H1 (cell line): ENCODE data around the gene OR2J1. TPM values are rescaled to one million over a fixed set of nuclear protein-coding genes. Genes with fewer than 3 reads are reported as not detected.

Experiments used
- CTCF ChIA-PET: fragments of 300-600 bp; sonication (Branson Sonifier 250); formaldehyde crosslinking; loops from one replicate; lab custom pipeline; 2021; ENCODE audit not compliant: partially characterized antibody; lab: Charles Lee
- POLR2A ChIA-PET: fragments of 300-600 bp; sonication (Branson Sonifier 250); formaldehyde crosslinking; loops from one replicate; lab custom pipeline; 2021; ENCODE audit warnings: inconsistent platforms; ENCODE audit not compliant: partially characterized antibody; lab: Charles Lee
- DNase-seq, 2 experiments: peaks; one replicate each; pipeline versions ENCODE4 v3.0.0 to v3.0.0-alpha.2; 2010 to 2022; ENCODE audit warnings: low spot score in 2 of 2, low read depth in 1 of 2, mixed read lengths in 1 of 2
- FAIRE-seq: peaks from 2 replicates; lab custom pipeline; 2011; peaks lifted over from hg19 to GRCh38; lab: Jason Lieb, UNC
- H2AFZ ChIP-seq: 2 replicates; pipeline ENCODE4 v1.8.1; 2012; ENCODE audit warnings: low read length, inconsistent platforms
- H2AK5ac ChIP-seq: 2 replicates; pipeline ENCODE4 v1.6.1; 2013; ENCODE audit warnings: low read depth, low read length
- H2BK120ac ChIP-seq: replicated peaks from 2 replicates; pipeline ENCODE3; 2013; ENCODE audit warnings: low read depth, low read length, inconsistent platforms
- H2BK12ac ChIP-seq: 2 replicates; pipeline ENCODE4 v1.6.1; 2013; ENCODE audit warnings: low read depth, low read length
- H2BK15ac ChIP-seq: 2 replicates; pipeline ENCODE4 v1.6.1; 2013; ENCODE audit warnings: low read length
- H2BK20ac ChIP-seq: 2 replicates; pipeline ENCODE4 v1.6.1; 2013; ENCODE audit warnings: low read length
- H2BK5ac ChIP-seq: 2 replicates; pipeline ENCODE4 v1.6.1; 2013; ENCODE audit warnings: low read depth, low read length
- H3K14ac ChIP-seq: 2 replicates; pipeline ENCODE4 v1.6.1; 2013; ENCODE audit warnings: inconsistent platforms; ENCODE audit not compliant: insufficient read length
- H3K18ac ChIP-seq: 2 replicates; pipeline ENCODE4 v1.6.1; 2013; ENCODE audit warnings: low read length; ENCODE audit errors: extremely low read depth
- H3K23ac ChIP-seq: 2 replicates; pipeline ENCODE4 v1.6.1; 2013; ENCODE audit warnings: inconsistent platforms; ENCODE audit not compliant: insufficient read length
- H3K23me2 ChIP-seq: 2 replicates; pipeline ENCODE4 v1.6.1; 2013; ENCODE audit warnings: low read depth, low read length
- H3K27ac ChIP-seq: 2 replicates; pipeline ENCODE4 v1.6.1; 2011; ENCODE audit warnings: low read depth, low read length, inconsistent platforms
- H3K27me3 ChIP-seq, 4 experiments: replicated peaks in 1 of 4; 1 replicate in 1 of 4; 2 replicates in 3 of 4; pipeline versions ENCODE4 v1.6.1 to v1.8.1; 2011 to 2013; ENCODE audit warnings: low read length in 3 of 4, mild to moderate bottlenecking in 3 of 4, inconsistent platforms in 2 of 4, mixed read lengths in 2 of 4, moderate library complexity in 1 of 4; ENCODE audit not compliant: control insufficient read depth in 3 of 4, insufficient read depth in 3 of 4; ENCODE audit errors: extremely low read depth in 1 of 4
- H3K36me3 ChIP-seq, 4 experiments: 2 replicates each; pipeline versions ENCODE4 v1.6.1 to v1.8.1; 2011 to 2013; ENCODE audit warnings: mild to moderate bottlenecking in 4 of 4, low read length in 3 of 4, moderate library complexity in 2 of 4, control low read depth in 1 of 4, inconsistent platforms in 1 of 4; ENCODE audit not compliant: insufficient read depth in 4 of 4, control insufficient read depth in 2 of 4
- H3K4ac ChIP-seq: replicated peaks from 2 replicates; pipeline ENCODE3; 2013; ENCODE audit warnings: low read length, low read depth, mixed read lengths, inconsistent platforms; ENCODE audit not compliant: insufficient read length
- H3K4me1 ChIP-seq, 4 experiments: replicated peaks in 1 of 4; 1 replicate in 1 of 4; 2 replicates in 3 of 4; pipeline versions ENCODE4 v1.6.1 to v1.8.1; 2011 to 2013; ENCODE audit warnings: low read length in 3 of 4, inconsistent platforms in 2 of 4, mixed read lengths in 1 of 4; ENCODE audit not compliant: insufficient read depth in 4 of 4, control insufficient read depth in 3 of 4
- H3K4me2 ChIP-seq, 2 experiments: 2 replicates each; pipeline versions ENCODE4 v1.6.1 to v1.8.1; 2011 to 2013; ENCODE audit warnings: low read depth in 2 of 2, low read length in 2 of 2, control low read depth in 1 of 2, inconsistent platforms in 1 of 2, mild to moderate bottlenecking in 1 of 2; ENCODE audit not compliant: insufficient read depth in 1 of 2
- H3K4me3 ChIP-seq, 4 experiments: fragments of 200-600, 300-600 bp in 1 of 4; sonication (generic), shearing (Covaris generic), sonication (Bioruptor Twin) in 1 of 4; 2 replicates each; pipeline versions ENCODE4 v1.5.1 to v1.8.1; 2011 to 2016; ENCODE audit warnings: low read length in 4 of 4, low read depth in 3 of 4, control low read depth in 2 of 4, inconsistent platforms in 2 of 4, mild to moderate bottlenecking in 2 of 4, mixed read lengths in 1 of 4, moderate library complexity in 1 of 4; ENCODE audit not compliant: insufficient read depth in 2 of 4; ENCODE audit errors: extremely low read depth in 1 of 4
- H3K56ac ChIP-seq: replicated peaks from 2 replicates; pipeline ENCODE3; 2013; ENCODE audit warnings: low read depth, mild to moderate bottlenecking, mixed read lengths, low read length, inconsistent platforms; ENCODE audit not compliant: insufficient read length
- H3K79me1 ChIP-seq: 2 replicates; pipeline ENCODE4 v1.6.1; 2013; ENCODE audit warnings: low read depth, low read length, control low read depth
- H3K79me2 ChIP-seq, 2 experiments: 2 replicates each; pipeline versions ENCODE4 v1.6.1 to v1.8.1; 2012 to 2013; ENCODE audit warnings: low read length in 2 of 2, mild to moderate bottlenecking in 2 of 2, inconsistent platforms in 1 of 2; ENCODE audit not compliant: insufficient read depth in 2 of 2, control insufficient read depth in 1 of 2
- H3K9ac ChIP-seq, 4 experiments: replicated peaks in 1 of 4; 1 replicate in 1 of 4; 2 replicates in 3 of 4; pipeline versions ENCODE4 v1.6.1 to v1.8.1; 2011 to 2013; ENCODE audit warnings: low read depth in 3 of 4, low read length in 3 of 4, control low read depth in 2 of 4, mild to moderate bottlenecking in 2 of 4, moderate library complexity in 2 of 4, inconsistent platforms in 1 of 4; ENCODE audit errors: extremely low read depth in 1 of 4
- H3K9me3 ChIP-seq, 2 experiments: 2 replicates each; pipeline versions ENCODE4 v1.6.1 to v1.8.1; 2012 to 2013; ENCODE audit warnings: mild to moderate bottlenecking in 2 of 2, moderate library complexity in 2 of 2, control low read depth in 1 of 2, inconsistent platforms in 1 of 2, low read depth in 1 of 2, low read length in 1 of 2, mixed read lengths in 1 of 2; ENCODE audit not compliant: insufficient read depth in 2 of 2
- H4K20me1 ChIP-seq, 2 experiments: replicated peaks in 1 of 2; 2 replicates each; pipeline versions ENCODE3 to v1.8.1; 2011 to 2013; ENCODE audit warnings: inconsistent platforms in 2 of 2, low read length in 2 of 2, mild to moderate bottlenecking in 1 of 2; ENCODE audit not compliant: insufficient read depth in 2 of 2, control insufficient read depth in 1 of 2
- H4K5ac ChIP-seq: 2 replicates; pipeline ENCODE4 v1.6.1; 2013; ENCODE audit warnings: low read length, low read depth, mixed read lengths, inconsistent platforms; ENCODE audit not compliant: insufficient read length
- H4K8ac ChIP-seq: 2 replicates; pipeline ENCODE4 v1.8.0; 2013; ENCODE audit warnings: mild to moderate bottlenecking, moderate library complexity, low read length, inconsistent platforms; ENCODE audit not compliant: insufficient read depth; ENCODE audit errors: extremely low read depth
- H4K91ac ChIP-seq: replicated peaks from 2 replicates; pipeline ENCODE3; 2013; ENCODE audit warnings: low read length, mixed read lengths, inconsistent platforms; ENCODE audit not compliant: insufficient read length
- EP300 ChIP-seq, 2 experiments: IDR thresholded peaks; 1 replicate in 1 of 2; 2 replicates in 1 of 2; pipeline ENCODE4 v1.6.1; 2011 to 2012; ENCODE audit warnings: low read depth in 2 of 2, low read length in 2 of 2, mild to moderate bottlenecking in 2 of 2, borderline replicate concordance in 1 of 2, inconsistent platforms in 1 of 2, moderate library complexity in 1 of 2
- GTF2F1 ChIP-seq: IDR thresholded peaks from 2 replicates; pipeline ENCODE4 v1.6.1; 2012; ENCODE audit warnings: low read depth, low read length, improper control_type of control experiment, borderline replicate concordance
- MAFK ChIP-seq: IDR thresholded peaks from 2 replicates; pipeline ENCODE4 v1.6.1; 2012; ENCODE audit warnings: low read depth, mild to moderate bottlenecking, improper control_type of control experiment, low read length
- NRF1 ChIP-seq: IDR thresholded peaks from 2 replicates; pipeline ENCODE4 v1.6.1; 2011; ENCODE audit warnings: mild to moderate bottlenecking, low read depth, low read length, improper control_type of control experiment
- POU5F1 ChIP-seq: IDR thresholded peaks from 2 replicates; pipeline ENCODE4 v1.6.1; 2011; ENCODE audit warnings: low read depth, mild to moderate bottlenecking, low read length, moderate library complexity
- RFX5 ChIP-seq: IDR thresholded peaks from 2 replicates; pipeline ENCODE4 v1.6.1; 2011; ENCODE audit warnings: low read depth, low read length, improper control_type of control experiment, borderline replicate concordance
- RXRA ChIP-seq: IDR thresholded peaks from 2 replicates; pipeline ENCODE4 v1.6.1; 2011; ENCODE audit warnings: low read depth, mild to moderate bottlenecking, low read length, moderate library complexity; ENCODE audit not compliant: insufficient read depth
- SAP30 ChIP-seq: fragments of 300-600 bp; sonication (generic); IDR thresholded peaks from 2 replicates; pipeline ENCODE4 v1.7.1; 2012; ENCODE audit warnings: low read length, moderate library complexity, mild to moderate bottlenecking, inconsistent platforms; ENCODE audit not compliant: insufficient read depth, insufficient replicate concordance
- SIX5 ChIP-seq: IDR thresholded peaks from 2 replicates; pipeline ENCODE4 v1.6.1; 2011; ENCODE audit warnings: mild to moderate bottlenecking, low read depth, low read length
- WGBS, 2 experiments: shearing (Covaris generic) in 1 of 2; methylation state at CpG; one replicate each; pipeline versions ENCODE4 v1.1.6 to v1.1.7; 2013 to 2015; ENCODE audit warnings: low lambda C conversion rate in 2 of 2, mixed read lengths in 2 of 2, inconsistent platforms in 1 of 2, low coverage in 1 of 2, missing lambda C conversion rate in 1 of 2; ENCODE audit not compliant: insufficient replicate concordance in 2 of 2, insufficient coverage in 1 of 2, insufficient read length in 1 of 2; ENCODE audit errors: extremely low coverage in 1 of 2, missing lambda C conversion rate in 1 of 2; 5-methylcytosine and 5-hydroxymethylcytosine counted together
- polyA plus RNA-seq, 7 experiments: library from polyadenylated mRNA; depleted of rRNA in 3 of 7; stranded (reverse) in 5 of 7; unstranded in 2 of 7; fragments of >200 nt in 5 of 7; fragments of 200-250 nt in 2 of 7; gene quantifications; 1 replicate in 5 of 7; 2 replicates in 1 of 7; 4 replicates in 1 of 7; pipeline versions ENCODE4 v1.2.1 to v1.2.3, GENCODE V29; 2011 to 2013; ENCODE audit warnings: missing spikeins in 2 of 7, mixed read lengths in 2 of 7
- total RNA-seq: library from RNA; stranded (reverse); fragmentation: NEBNext Ultra II Directional; extraction: Animal tissue kit (Norgen Biotek cat#: 25700); gene quantifications from 2 replicates; pipeline ENCODE4 v1.2.1, GENCODE V29; 2021
- TF ChIP-seq, protein P1 (sequence below): IDR thresholded peaks from 2 replicates; pipeline ENCODE4 v1.6.1; 2012; ENCODE audit warnings: inconsistent platforms
- TF ChIP-seq, protein P2 (sequence below), 3 experiments: IDR thresholded peaks; 1 replicate in 2 of 3; 2 replicates in 1 of 3; pipeline versions ENCODE4 v1.5.1 to v1.6.1; 2011; ENCODE audit warnings: low read length in 3 of 3, mild to moderate bottlenecking in 3 of 3, inconsistent platforms in 2 of 3, low read depth in 1 of 3, moderate library complexity in 1 of 3; ENCODE audit not compliant: insufficient read depth in 1 of 3; ENCODE audit errors: control extremely low read depth in 1 of 3

Gene OR2J1
- total and polyA plus RNA-seq, 2 of the 8 experiments (the other 6 are each of a cell fraction or from before 2014, with no cell fraction given), result not detected

DNA sequence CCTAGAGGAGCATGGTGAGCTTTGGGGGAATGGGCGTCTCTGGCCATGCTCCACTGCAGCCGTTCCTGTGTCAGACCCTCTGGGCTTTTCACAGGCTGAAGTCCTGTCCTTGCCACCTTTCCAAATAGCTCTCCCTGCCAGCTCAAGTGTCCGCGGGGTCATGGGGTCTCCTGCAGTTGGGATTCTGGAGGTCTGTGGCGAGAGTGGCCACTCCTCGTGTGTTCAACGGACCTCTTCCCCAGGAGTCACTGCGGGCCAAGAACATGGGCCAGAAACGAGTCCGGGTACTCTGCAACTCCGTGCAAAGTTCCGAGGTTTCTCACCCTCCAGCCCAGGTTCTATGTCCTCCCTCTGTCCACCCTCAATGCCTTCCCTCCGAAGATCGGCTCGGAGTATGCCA lies 16.8 kb upstream of the OR2J1 start:
- WGBS, 2 experiments, result 96% methylated on average over 14 of the region's 15 CpGs; no CpG with 5 or more reads in 1 of the 2 experiments
- TF ChIP-seq SIX5 (no peak), MAFK (no peak), NRF1 (no peak), SAP30 (no peak), POU5F1 (no peak), EP300 (IDR thresholded peaks at IDR 0.05; ENCODE audit: borderline replicate concordance in 1 of 2, low read depth in 2 of 2, low read length in 2 of 2) (no peak), GTF2F1 (no peak), RFX5 (no peak), RXRA (no peak)
- TF ChIP-seq, protein P1, sequence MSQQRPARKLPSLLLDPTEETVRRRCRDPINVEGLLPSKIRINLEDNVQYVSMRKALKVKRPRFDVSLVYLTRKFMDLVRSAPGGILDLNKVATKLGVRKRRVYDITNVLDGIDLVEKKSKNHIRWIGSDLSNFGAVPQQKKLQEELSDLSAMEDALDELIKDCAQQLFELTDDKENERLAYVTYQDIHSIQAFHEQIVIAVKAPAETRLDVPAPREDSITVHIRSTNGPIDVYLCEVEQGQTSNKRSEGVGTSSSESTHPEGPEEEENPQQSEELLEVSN, result no peak
- TF ChIP-seq, protein P2, sequence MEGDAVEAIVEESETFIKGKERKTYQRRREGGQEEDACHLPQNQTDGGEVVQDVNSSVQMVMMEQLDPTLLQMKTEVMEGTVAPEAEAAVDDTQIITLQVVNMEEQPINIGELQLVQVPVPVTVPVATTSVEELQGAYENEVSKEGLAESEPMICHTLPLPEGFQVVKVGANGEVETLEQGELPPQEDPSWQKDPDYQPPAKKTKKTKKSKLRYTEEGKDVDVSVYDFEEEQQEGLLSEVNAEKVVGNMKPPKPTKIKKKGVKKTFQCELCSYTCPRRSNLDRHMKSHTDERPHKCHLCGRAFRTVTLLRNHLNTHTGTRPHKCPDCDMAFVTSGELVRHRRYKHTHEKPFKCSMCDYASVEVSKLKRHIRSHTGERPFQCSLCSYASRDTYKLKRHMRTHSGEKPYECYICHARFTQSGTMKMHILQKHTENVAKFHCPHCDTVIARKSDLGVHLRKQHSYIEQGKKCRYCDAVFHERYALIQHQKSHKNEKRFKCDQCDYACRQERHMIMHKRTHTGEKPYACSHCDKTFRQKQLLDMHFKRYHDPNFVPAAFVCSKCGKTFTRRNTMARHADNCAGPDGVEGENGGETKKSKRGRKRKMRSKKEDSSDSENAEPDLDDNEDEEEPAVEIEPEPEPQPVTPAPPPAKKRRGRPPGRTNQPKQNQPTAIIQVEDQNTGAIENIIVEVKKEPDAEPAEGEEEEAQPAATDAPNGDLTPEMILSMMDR (IDR thresholded peaks at IDR 0.05; ENCODE audit: control extremely low read depth in 1 of 3, insufficient read depth in 1 of 3, low read depth in 1 of 3, low read length in 3 of 3), result no peak

More for the DNA sequence above, 16.8 kb upstream of the OR2J1 start:
- Histone ChIP-seq H4K91ac (no peak overlapping the region), H3K27me3 (no peaks in the 10 kb centered on the region), H2AFZ (no peak overlapping the region), H3K14ac (no peak overlapping the region), H2BK20ac (no peak overlapping the region), H3K79me1 (no peaks in the 10 kb centered on the region), H3K9me3 (no peaks in the 10 kb centered on the region), H3K4me1 (no peaks in the 10 kb centered on the region), H2AK5ac (no peak overlapping the region), H3K4me3 (no peak overlapping the region), H4K8ac (no peak overlapping the region), H2BK5ac (no peak overlapping the region), H3K36me3 (no peaks in the 10 kb centered on the region), H2BK12ac (no peak overlapping the region), H4K20me1 (no peaks in the 10 kb centered on the region), H3K18ac (no peak overlapping the region), H2BK120ac (no peak overlapping the region), H3K4ac (no peak overlapping the region), H3K27ac (no peak overlapping the region), H2BK15ac (no peak overlapping the region), H3K9ac (no peak overlapping the region), H3K56ac (no peak overlapping the region), H4K5ac (no peak overlapping the region), H3K23ac (no peak overlapping the region), H3K23me2 (no peaks in the 10 kb centered on the region), H3K79me2 (no peaks in the 10 kb centered on the region), H3K4me2 (no peak overlapping the region)
- FAIRE-seq (no peak), DNase-seq (no peak)
- ChIA-PET CTCF (no interaction called here), POLR2A (no interaction called here)
